ENCODE results near the gene NCL. TPM values are rescaled to one million over a fixed set of nuclear protein-coding genes. Genes with fewer than 3 reads are reported as not detected.

Gene NCL
- total RNA-seq, 1 donor from 2014 or later, result 141 TPM

DNA sequence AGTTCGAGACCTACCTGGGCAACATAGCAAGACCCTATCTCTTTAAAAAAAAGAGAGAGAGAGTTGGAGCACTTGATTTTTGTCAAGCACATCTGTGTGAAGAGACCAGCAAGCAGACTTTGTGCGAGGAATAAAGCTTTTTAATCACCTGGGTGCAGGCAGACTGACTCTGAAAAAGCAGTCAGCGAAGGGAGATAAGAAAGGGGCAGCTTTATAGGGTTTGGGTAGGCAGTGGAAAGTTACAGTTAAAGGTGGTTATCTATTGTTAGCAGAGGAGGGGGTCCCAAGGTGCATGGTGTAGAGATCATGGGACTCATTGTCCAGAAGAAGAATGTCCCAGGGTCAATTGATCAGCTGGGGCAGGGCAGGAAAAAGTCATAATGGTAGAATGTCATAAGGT, 34.4 kb downstream of the NCL start:
- H3K4me3 ChIP-seq (ENCODE audit: low read depth, low read length), result no peak overlapping the region
- TF ChIP-seq, protein P1, sequence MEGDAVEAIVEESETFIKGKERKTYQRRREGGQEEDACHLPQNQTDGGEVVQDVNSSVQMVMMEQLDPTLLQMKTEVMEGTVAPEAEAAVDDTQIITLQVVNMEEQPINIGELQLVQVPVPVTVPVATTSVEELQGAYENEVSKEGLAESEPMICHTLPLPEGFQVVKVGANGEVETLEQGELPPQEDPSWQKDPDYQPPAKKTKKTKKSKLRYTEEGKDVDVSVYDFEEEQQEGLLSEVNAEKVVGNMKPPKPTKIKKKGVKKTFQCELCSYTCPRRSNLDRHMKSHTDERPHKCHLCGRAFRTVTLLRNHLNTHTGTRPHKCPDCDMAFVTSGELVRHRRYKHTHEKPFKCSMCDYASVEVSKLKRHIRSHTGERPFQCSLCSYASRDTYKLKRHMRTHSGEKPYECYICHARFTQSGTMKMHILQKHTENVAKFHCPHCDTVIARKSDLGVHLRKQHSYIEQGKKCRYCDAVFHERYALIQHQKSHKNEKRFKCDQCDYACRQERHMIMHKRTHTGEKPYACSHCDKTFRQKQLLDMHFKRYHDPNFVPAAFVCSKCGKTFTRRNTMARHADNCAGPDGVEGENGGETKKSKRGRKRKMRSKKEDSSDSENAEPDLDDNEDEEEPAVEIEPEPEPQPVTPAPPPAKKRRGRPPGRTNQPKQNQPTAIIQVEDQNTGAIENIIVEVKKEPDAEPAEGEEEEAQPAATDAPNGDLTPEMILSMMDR (conservative IDR thresholded peaks at IDR 0.05; ENCODE audit: low read depth, low read length), result no peak
- DNase-seq (ENCODE audit: low read depth), result no peak

DNA sequence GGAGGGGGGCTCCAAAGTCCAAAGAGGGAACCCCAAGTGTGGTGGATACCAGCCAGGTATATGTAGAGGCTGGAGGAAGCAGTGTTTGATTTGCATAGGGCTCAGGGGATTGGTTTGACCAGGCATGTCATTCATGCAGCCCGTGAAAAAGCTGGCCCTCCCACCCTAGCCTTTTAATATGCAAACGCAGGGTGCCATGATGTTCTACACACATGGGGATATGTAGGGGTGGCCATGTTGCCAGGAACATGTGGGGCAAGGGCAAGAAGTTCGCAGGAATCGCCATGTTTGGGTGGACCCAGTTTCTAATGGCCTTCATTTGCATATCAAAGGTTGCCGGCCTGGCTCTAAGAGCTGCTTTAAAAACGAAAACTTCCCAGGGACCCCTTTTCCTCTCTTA, 35.1 kb downstream of the NCL start:
- TF ChIP-seq, protein P1 (conservative IDR thresholded peaks at IDR 0.05; ENCODE audit: low read depth, low read length), result no peak
- no peak for DNase-seq (ENCODE audit: low read depth)
- no peak overlapping the region for H3K4me3 ChIP-seq (ENCODE audit: low read depth, low read length)

DNA sequence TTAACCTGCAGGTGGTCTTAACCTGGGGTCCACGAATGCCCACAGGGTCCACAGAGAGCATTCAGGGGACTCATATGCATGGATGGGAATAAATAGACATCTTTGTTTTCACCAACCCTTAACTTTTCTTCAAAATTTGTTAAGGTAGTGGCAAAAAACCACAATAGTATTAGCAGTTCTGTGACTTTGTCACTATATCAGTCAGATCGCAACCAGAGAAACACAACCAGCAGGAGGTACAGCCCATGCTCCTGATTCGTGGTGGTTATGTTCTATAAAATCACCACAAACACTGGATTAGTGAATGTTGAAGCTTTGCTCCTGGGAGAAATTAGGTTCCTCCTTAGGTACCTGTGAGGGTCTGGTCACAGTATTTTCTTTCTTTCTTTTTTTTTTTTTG, 37.2 kb downstream of the NCL start:
- DNase-seq (ENCODE audit: low read depth), result no peak
- H3K4me3 ChIP-seq (ENCODE audit: low read depth, low read length), result no peak overlapping the region
- TF ChIP-seq, protein P1 (conservative IDR thresholded peaks at IDR 0.05; ENCODE audit: low read depth, low read length), result no peak

DNA sequence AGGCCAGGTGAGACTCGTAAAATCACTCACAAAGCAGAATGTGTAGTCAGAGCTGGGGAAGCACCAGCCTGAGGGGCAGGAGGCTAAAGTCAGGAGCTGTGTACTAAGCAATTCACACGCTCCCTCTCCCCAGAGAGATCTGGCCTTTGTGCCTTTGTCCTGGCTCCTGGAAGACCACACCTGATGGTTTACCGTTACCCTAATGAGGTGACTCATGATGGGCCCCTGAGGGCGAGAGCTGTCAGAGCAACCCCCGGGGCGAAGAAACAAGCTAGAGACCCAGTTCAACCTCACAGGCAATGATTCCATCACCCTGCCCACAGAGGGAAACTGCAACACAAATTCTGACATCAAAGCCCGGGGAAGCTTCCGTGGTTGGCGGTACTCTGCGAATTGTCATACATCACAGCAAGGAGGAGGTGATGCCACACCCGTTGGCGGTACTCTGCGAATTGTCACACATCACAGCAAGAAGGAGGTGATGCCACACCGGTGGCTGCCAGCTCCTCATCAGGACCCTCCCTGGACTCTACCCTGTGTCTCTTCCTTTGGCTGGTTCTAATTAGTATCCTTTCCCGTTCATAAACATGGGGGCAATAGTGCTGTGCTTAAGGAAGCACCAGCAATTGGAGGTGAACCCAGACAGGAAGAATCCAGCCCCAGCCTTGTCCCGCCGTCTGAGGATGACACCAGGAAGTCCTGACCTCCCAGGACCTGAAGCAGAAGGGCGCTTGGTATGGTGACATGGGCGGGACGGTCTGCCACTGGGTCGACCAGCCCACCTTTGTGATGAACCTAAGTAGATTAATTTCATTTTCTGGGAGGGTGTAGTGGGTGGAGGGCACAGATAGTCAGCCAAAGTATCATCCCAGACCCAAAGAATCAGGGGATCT, 38.2 kb downstream of the NCL start:
- DNase-seq (ENCODE audit: low read depth), result no peak
- TF ChIP-seq, protein P1 (conservative IDR thresholded peaks at IDR 0.05; ENCODE audit: low read depth, low read length), result no peak
- H3K4me3 ChIP-seq (ENCODE audit: low read depth, low read length), result no peak overlapping the region

DNA sequence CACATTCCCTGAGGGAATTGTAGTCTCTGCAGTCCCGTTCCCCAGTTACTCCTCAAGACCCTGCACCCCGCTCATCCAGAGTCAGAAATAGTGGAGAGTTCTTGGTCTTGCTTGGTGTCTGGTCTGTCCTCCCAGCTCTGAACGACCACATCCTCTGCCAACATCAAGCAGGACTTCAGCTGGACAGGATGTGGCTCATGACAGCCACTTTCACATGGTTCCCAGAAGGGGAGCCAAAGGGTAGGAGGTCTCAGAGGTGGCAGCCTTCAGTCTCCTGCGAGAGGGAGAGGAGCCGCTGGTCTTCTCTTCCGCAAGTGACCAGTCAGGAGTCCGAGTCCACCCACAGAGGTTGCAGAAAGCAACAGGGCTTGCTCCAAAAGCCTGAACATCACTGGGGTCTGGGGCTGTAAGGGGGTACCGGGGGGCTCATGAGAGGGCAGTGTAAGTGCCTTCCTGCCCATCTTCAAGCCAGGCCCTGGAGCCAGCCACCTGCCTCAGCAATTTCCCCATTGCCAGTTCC, 38.9 kb downstream of the NCL start:
- DNase-seq (ENCODE audit: low read depth), result no peak
- H3K4me3 ChIP-seq (ENCODE audit: low read depth, low read length), result no peak overlapping the region
- TF ChIP-seq, protein P1 (conservative IDR thresholded peaks at IDR 0.05; ENCODE audit: low read depth, low read length), result no peak

DNA sequence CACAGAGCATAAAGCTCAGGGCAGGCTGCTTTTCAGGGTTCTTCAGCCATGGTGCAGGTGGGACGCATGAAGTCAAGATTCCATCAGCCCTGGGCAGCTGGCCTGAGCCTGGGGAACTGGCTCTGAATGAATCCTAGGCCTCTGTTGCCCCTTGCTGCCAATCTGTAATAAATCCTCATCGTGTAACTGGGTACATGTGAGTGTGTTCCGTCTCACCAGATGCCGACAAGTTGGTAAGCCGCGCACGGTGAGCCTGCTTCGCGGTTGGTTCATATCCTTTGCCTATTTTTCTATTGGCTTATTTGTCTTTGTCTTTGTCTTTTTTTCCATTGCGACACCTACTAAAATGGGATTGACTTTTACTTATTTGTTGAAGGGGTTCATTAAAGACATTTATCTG, 41.1 kb downstream of the NCL start:
- TF ChIP-seq, protein P1 (conservative IDR thresholded peaks at IDR 0.05; ENCODE audit: low read depth, low read length), result no peak

More for the DNA sequence above, 41.1 kb downstream of the NCL start:
- no peak for DNase-seq (ENCODE audit: low read depth)
- no peak overlapping the region for H3K4me3 ChIP-seq (ENCODE audit: low read depth, low read length)

Data from epithelial cell of proximal tubule (primary cell).